K562 (cell line): ENCODE data around the gene GPHA2. TPM values are rescaled to one million over a fixed set of nuclear protein-coding genes. Genes with fewer than 3 reads are reported as not detected.
A peak's percentile ranks its signal among the peaks of the same experiment; 100 is the strongest.

Source experiments
- ESRRA ChIP-seq: fragments of 450-650 bp; IDR thresholded peaks from 2 replicates; pipeline ENCODE4 v1.6.1; 2014; ENCODE audit warnings: low read depth, mild to moderate bottlenecking, moderate library complexity, borderline replicate concordance
- EWSR1 ChIP-seq: fragments of 450-650 bp; IDR thresholded peaks from 2 replicates; pipeline ENCODE4 v1.6.1; 2018; ENCODE audit warnings: borderline replicate concordance, mild to moderate bottlenecking, low read depth, moderate library complexity; ENCODE audit not compliant: partially characterized antibody
- ILK ChIP-seq: fragments of 450-650 bp; IDR thresholded peaks from 2 replicates; pipeline ENCODE4 v1.6.1; 2016; ENCODE audit warnings: missing genetic modification characterization, low read depth, mild to moderate bottlenecking, missing compliant biosample characterization, moderate library complexity, borderline replicate concordance
- L3MBTL2 ChIP-seq: fragments of 450-650 bp; IDR thresholded peaks from 2 replicates; pipeline ENCODE4 v1.6.1; 2016; ENCODE audit warnings: mild to moderate bottlenecking, moderate library complexity
- MTF1 ChIP-seq: fragments of 250-450 bp; sonication (Bioruptor Pico); IDR thresholded peaks from 2 replicates; pipeline ENCODE4 v1.9.0; 2021; ENCODE audit warnings: moderate library complexity, mild to moderate bottlenecking, inconsistent platforms, borderline replicate concordance
- NR4A1 ChIP-seq, 2 experiments: fragments of 250-450 bp in 1 of 2; fragments of 450-650 bp in 1 of 2; sonication (Bioruptor Pico) in 1 of 2; IDR thresholded peaks; 2 replicates each; pipeline versions ENCODE4 v1.4.0 to v1.6.1; 2016 to 2020; ENCODE audit warnings: mild to moderate bottlenecking in 2 of 2, missing compliant biosample characterization in 1 of 2, missing genetic modification characterization in 1 of 2, moderate library complexity in 1 of 2
- PREB ChIP-seq: sonication (generic); formaldehyde crosslinking; IDR thresholded peaks from 2 replicates; pipeline ENCODE4 v1.8.1; 2023; ENCODE audit warnings: mild to moderate bottlenecking, missing genetic modification reagents
- SMAD3 ChIP-seq: fragments of 450-650 bp; formaldehyde crosslinking; conservative IDR thresholded peaks from 2 replicates; pipeline ENCODE4 v1.4.0; 2020; ENCODE audit warnings: mild to moderate bottlenecking
- SOX6 ChIP-seq: fragments of 450-650 bp; IDR thresholded peaks from 2 replicates; pipeline ENCODE4 v1.6.1; 2014; ENCODE audit warnings: mild to moderate bottlenecking
- SP2 ChIP-seq: IDR thresholded peaks from 2 replicates; pipeline ENCODE4 v1.6.1; 2011; ENCODE audit warnings: mild to moderate bottlenecking, low read depth, low read length, moderate library complexity; ENCODE audit not compliant: poor library complexity, severe bottlenecking; ENCODE audit errors: extremely low read depth
- TCF15 ChIP-seq: fragments of 250-450 bp; sonication (Bioruptor Pico); IDR thresholded peaks from 2 replicates; pipeline ENCODE4 v1.8.0; 2022; ENCODE audit warnings: moderate library complexity, mild to moderate bottlenecking, inconsistent platforms
- THAP7 ChIP-seq: fragments of 250-450 bp; sonication (Bioruptor Pico); IDR thresholded peaks from 2 replicates; pipeline ENCODE4 v1.5.0; 2021
- TSC22D4 ChIP-seq: fragments of 450-650 bp; IDR thresholded peaks from 2 replicates; pipeline ENCODE4 v1.6.1; 2016; ENCODE audit warnings: missing genetic modification characterization, missing biosample characterization, control low read depth
- YBX1 ChIP-seq: fragments of 450-650 bp; IDR thresholded peaks from 2 replicates; pipeline ENCODE4 v1.7.1; 2016; ENCODE audit warnings: mild to moderate bottlenecking
- ZNF398 ChIP-seq: fragments of 250-450 bp; sonication (Bioruptor Pico); IDR thresholded peaks from 2 replicates; pipeline ENCODE4 v1.8.0; 2021; ENCODE audit warnings: moderate library complexity, mild to moderate bottlenecking, inconsistent platforms
- polyA plus RNA-seq, 8 experiments: library from polyadenylated mRNA; depleted of rRNA in 4 of 8; stranded (reverse) in 5 of 8; unstranded in 3 of 8; fragments of >200 nt; fragmentation: Nextera tagmentation in 2 of 8; fragmentation: Illumina TruSeq in 1 of 8; extraction: Ambion mirVana in 2 of 8; extraction: Trizol in 1 of 8; gene quantifications; 2 replicates each; pipeline versions ENCODE4 v1.2.1 to v1.2.3, GENCODE V29; 2011 to 2014; ENCODE audit warnings: inconsistent platforms in 1 of 8, missing spikeins in 1 of 8
- total RNA-seq, 7 experiments: library from RNA; depleted of rRNA in 6 of 7; stranded (reverse); fragments of >200 nt in 6 of 7; fragmentation: Illumina TruSeq in 2 of 7; extraction: Trizol in 2 of 7; gene quantifications; 2 replicates each; pipeline versions ENCODE4 v1.2.1 to v1.2.3, GENCODE V29; 2011 to 2021; ENCODE audit warnings: low replicate concordance in 1 of 7
- TF ChIP-seq, protein P1 (sequence below): fragments of 450-650 bp; IDR thresholded peaks from 2 replicates; pipeline ENCODE4 v1.6.1; 2016; ENCODE audit warnings: missing biosample characterization, missing genetic modification characterization
- TF ChIP-seq, protein P2 (sequence below): fragments of 150-350 bp; IDR thresholded peaks from 2 replicates; pipeline ENCODE4 v1.6.1; 2014; ENCODE audit warnings: low read depth, mild to moderate bottlenecking, low read length, borderline replicate concordance

The GPHA2 gene
- total and polyA plus RNA-seq, 9 of the 15 experiments (the other 6 are each of a cell fraction or from before 2014, with no cell fraction given), result 0.17 to 0.22 TPM; not detected in 7

GRCh38 chr11:64916775-64917662, 18.7 kb downstream of the GPHA2 start, which contains the start of gene ATG2A (continued):
- TF ChIP-seq MTF1 (CRISPR knock-in tag) (no peak), ILK (no peak), PREB (no peak), EWSR1 (no peak), NR4A1 (CRISPR knock-in tag; IDR thresholded peaks at IDR 0.05) (no peak), NR4A1 (tag; IDR thresholded peaks at IDR 0.05) (no peak), L3MBTL2 (peak; percentile 23; the same call in 1 of the 2 replicates), TCF15 (no peak), SMAD3 (CRISPR knock-in tag) (peak; percentile 55; the same call in 1 of the 2 replicates), SP2 (no peak), ZNF398 (CRISPR knock-in tag) (no peak), ESRRA (peak; percentile 42; the same call in 1 of the 2 replicates), TSC22D4 (no peak), THAP7 (no peak), YBX1 (no peak), SOX6 (no peak; the same call in 1 of the 2 replicates)
- TF ChIP-seq, protein P1, sequence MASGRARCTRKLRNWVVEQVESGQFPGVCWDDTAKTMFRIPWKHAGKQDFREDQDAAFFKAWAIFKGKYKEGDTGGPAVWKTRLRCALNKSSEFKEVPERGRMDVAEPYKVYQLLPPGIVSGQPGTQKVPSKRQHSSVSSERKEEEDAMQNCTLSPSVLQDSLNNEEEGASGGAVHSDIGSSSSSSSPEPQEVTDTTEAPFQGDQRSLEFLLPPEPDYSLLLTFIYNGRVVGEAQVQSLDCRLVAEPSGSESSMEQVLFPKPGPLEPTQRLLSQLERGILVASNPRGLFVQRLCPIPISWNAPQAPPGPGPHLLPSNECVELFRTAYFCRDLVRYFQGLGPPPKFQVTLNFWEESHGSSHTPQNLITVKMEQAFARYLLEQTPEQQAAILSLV (tag), result no peak
- TF ChIP-seq, protein P2, sequence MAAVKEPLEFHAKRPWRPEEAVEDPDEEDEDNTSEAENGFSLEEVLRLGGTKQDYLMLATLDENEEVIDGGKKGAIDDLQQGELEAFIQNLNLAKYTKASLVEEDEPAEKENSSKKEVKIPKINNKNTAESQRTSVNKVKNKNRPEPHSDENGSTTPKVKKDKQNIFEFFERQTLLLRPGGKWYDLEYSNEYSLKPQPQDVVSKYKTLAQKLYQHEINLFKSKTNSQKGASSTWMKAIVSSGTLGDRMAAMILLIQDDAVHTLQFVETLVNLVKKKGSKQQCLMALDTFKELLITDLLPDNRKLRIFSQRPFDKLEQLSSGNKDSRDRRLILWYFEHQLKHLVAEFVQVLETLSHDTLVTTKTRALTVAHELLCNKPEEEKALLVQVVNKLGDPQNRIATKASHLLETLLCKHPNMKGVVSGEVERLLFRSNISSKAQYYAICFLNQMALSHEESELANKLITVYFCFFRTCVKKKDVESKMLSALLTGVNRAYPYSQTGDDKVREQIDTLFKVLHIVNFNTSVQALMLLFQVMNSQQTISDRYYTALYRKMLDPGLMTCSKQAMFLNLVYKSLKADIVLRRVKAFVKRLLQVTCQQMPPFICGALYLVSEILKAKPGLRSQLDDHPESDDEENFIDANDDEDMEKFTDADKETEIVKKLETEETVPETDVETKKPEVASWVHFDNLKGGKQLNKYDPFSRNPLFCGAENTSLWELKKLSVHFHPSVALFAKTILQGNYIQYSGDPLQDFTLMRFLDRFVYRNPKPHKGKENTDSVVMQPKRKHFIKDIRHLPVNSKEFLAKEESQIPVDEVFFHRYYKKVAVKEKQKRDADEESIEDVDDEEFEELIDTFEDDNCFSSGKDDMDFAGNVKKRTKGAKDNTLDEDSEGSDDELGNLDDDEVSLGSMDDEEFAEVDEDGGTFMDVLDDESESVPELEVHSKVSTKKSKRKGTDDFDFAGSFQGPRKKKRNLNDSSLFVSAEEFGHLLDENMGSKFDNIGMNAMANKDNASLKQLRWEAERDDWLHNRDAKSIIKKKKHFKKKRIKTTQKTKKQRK, result no peak
